ENCODE results near the gene ARHGAP10. TPM values are rescaled to one million over a fixed set of nuclear protein-coding genes. Genes with fewer than 3 reads are reported as not detected.

The ARHGAP10 gene
- total RNA-seq, 1 experiment from 2014 or later: 7.7 TPM

Other genes starting within 250 kb of the ARHGAP10 start
- gene TMEM184C, start 114.7 kb upstream of the ARHGAP10 start, total RNA-seq (2014; rRNA removed; shearing (Covaris generic)): 17.7 and 18.3 TPM in 2 replicates
- 2.4 and 6.0 TPM in 2 replicates for gene PRMT9, start 47.9 kb upstream of the ARHGAP10 start, total RNA-seq (2014; rRNA removed; shearing (Covaris generic))